Measurements from ENCODE around the gene OOSP2.

DNA sequence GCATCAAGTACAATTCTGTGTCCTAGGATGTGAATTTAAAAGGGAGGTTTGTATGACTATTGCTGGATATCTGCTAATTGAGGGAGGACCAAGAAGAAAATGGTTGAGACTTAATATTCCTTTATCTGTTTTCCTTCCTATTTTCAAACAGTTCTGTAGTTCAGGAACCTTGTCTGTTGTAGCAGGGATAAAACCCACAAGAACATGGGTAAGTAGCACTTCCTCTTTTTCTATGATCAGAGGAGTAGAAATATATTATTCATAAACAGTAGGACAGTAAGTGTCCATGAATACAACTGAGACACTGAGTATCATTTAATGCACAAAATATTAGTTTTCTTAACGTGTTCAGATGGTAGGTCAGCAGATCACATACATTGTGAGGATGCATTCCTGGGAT is 23.9 kb downstream of the OOSP2 start:
- TF ChIP-seq, protein P1, sequence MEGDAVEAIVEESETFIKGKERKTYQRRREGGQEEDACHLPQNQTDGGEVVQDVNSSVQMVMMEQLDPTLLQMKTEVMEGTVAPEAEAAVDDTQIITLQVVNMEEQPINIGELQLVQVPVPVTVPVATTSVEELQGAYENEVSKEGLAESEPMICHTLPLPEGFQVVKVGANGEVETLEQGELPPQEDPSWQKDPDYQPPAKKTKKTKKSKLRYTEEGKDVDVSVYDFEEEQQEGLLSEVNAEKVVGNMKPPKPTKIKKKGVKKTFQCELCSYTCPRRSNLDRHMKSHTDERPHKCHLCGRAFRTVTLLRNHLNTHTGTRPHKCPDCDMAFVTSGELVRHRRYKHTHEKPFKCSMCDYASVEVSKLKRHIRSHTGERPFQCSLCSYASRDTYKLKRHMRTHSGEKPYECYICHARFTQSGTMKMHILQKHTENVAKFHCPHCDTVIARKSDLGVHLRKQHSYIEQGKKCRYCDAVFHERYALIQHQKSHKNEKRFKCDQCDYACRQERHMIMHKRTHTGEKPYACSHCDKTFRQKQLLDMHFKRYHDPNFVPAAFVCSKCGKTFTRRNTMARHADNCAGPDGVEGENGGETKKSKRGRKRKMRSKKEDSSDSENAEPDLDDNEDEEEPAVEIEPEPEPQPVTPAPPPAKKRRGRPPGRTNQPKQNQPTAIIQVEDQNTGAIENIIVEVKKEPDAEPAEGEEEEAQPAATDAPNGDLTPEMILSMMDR (IDR thresholded peaks at IDR 0.05): no peak
- TF ChIP-seq EP300 (IDR thresholded peaks at IDR 0.05) (no peak), POLR2A (IDR thresholded peaks at IDR 0.05) (no peak)
